GM18502 (cell line): ENCODE results near the gene PBX1.
A peak's percentile ranks its signal among the peaks of the same experiment; 100 is the strongest.

Experiments used
- ATAC-seq: cut with Tn5 transposase; IDR thresholded peaks from one replicate; pipeline ENCODE4 v1.9.1; 2021; ENCODE audit warnings: mild to moderate bottlenecking; ENCODE audit not compliant: unreplicated experiment, poor library complexity

The PBX1 gene

GRCh38 chr1:164712131-164713036, 153.4 kb downstream of the PBX1 start:
- ATAC-seq, result no peak

GRCh38 chr1:164713456-164714207, 154.6 kb downstream of the PBX1 start:
- no peak for ATAC-seq

- ATAC-seq, result peak; percentile 98
These were observed 158.2 kb downstream of the PBX1 start for GRCh38 chr1:164716992-164717703.

- ATAC-seq, result no peak
These were observed 159.8 kb downstream of the PBX1 start for GRCh38 chr1:164718821-164719220.

- ATAC-seq, result no peak
These were observed 160.9 kb downstream of the PBX1 start for GRCh38 chr1:164719676-164720439.

- ATAC-seq, result no peak
These were observed 161.7 kb downstream of the PBX1 start for GRCh38 chr1:164720440-164721227.

- no peak for ATAC-seq
These were observed 162.2 kb downstream of the PBX1 start for GRCh38 chr1:164721228-164721496.

GRCh38 chr1:164723296-164723798, 164.4 kb downstream of the PBX1 start:
- ATAC-seq, result no peak

GRCh38 chr1:164725401-164725800, 166.4 kb downstream of the PBX1 start:
- ATAC-seq, result no peak

GRCh38 chr1:164726235-164726634, 167.3 kb downstream of the PBX1 start:
- no peak for ATAC-seq

- no peak for ATAC-seq
These were observed 169.7 kb downstream of the PBX1 start for GRCh38 chr1:164728719-164729118.

- no peak for ATAC-seq
These were observed 172.3 kb downstream of the PBX1 start for GRCh38 chr1:164731161-164731876.

- no peak for ATAC-seq
These were observed 174.1 kb downstream of the PBX1 start for GRCh38 chr1:164733070-164733469.

GRCh38 chr1:164733734-164734133, 174.8 kb downstream of the PBX1 start:
- no peak for ATAC-seq

- no peak for ATAC-seq
These were observed 176.5 kb downstream of the PBX1 start for GRCh38 chr1:164735315-164736052.

- no peak for ATAC-seq
These were observed 177.2 kb downstream of the PBX1 start for GRCh38 chr1:164736137-164736536.

GRCh38 chr1:164739189-164739588, 180.2 kb downstream of the PBX1 start:
- no peak for ATAC-seq

GRCh38 chr1:164740000-164740526, 181.1 kb downstream of the PBX1 start:
- no peak for ATAC-seq
